WTC11 (cell line): Measurements from ENCODE around the gene PSMD5. TPM values are rescaled to one million over a fixed set of nuclear protein-coding genes. Genes with fewer than 3 reads are reported as not detected.

Experiments
- ATAC-seq: fragments of 200-7000 bp; cut with Tn5 transposase; 2 replicates; pipeline ENCODE4 v1.10.0; 2021; ENCODE audit warnings: mild to moderate bottlenecking, moderate library complexity
- CTCF ChIA-PET: fragments of 300-600 bp; sonication (Branson Sonifier 250); formaldehyde crosslinking; loops from one replicate; lab custom pipeline; 2021; ENCODE audit warnings: antibody characterized with exemption; lab: Charles Lee
- POLR2A ChIA-PET: fragments of 350-600 bp; sonication (Branson Sonifier 250); formaldehyde crosslinking; loops from one replicate; lab custom pipeline; 2021; ENCODE audit warnings: antibody characterized with exemption; lab: Charles Lee
- DNase-seq: peaks from one replicate; pipeline ENCODE4 v3.0.0; 2021; ENCODE audit warnings: low spot score
- H3K27ac Mint-ChIP-seq: 2 replicates; pipeline ENCODE4 v1.8.0; 2021; ENCODE audit warnings: mixed read lengths
- H3K27me3 Mint-ChIP-seq: 2 replicates; pipeline ENCODE4 v1.8.0; 2021; ENCODE audit warnings: low read depth, mild to moderate bottlenecking, moderate library complexity, mixed read lengths
- H3K36me3 Mint-ChIP-seq: 2 replicates; pipeline ENCODE4 v1.8.0; 2021; ENCODE audit warnings: mixed read lengths
- H3K4me1 Mint-ChIP-seq: 2 replicates; pipeline ENCODE4 v1.8.0; 2022; ENCODE audit warnings: mixed read lengths
- H3K4me3 Mint-ChIP-seq: 2 replicates; pipeline ENCODE4 v1.8.0; 2021; ENCODE audit warnings: mild to moderate bottlenecking, moderate library complexity, mixed read lengths
- H3K9me3 Mint-ChIP-seq: 2 replicates; pipeline ENCODE4 v1.8.0; 2021; ENCODE audit warnings: mixed read lengths
- AFF4 ChIP-seq: sonication (generic); formaldehyde crosslinking; IDR thresholded peaks from 2 replicates; pipeline ENCODE4 v1.8.1; 2023; ENCODE audit warnings: mild to moderate bottlenecking, missing genetic modification reagents, borderline replicate concordance
- ATF6 ChIP-seq: sonication (generic); formaldehyde crosslinking; IDR thresholded peaks from 2 replicates; pipeline ENCODE4 v1.8.1; 2023; ENCODE audit warnings: mild to moderate bottlenecking, missing genetic modification reagents
- E2F4 ChIP-seq: sonication (generic); formaldehyde crosslinking; IDR thresholded peaks from 2 replicates; pipeline ENCODE4 v1.8.1; 2022; ENCODE audit warnings: low read depth, mild to moderate bottlenecking, moderate library complexity, missing genetic modification reagents, borderline replicate concordance
- EMX1 ChIP-seq: fragments of 250-450 bp; sonication (Bioruptor Pico); IDR thresholded peaks from 2 replicates; pipeline ENCODE4 v1.8.0; 2021; ENCODE audit warnings: mild to moderate bottlenecking
- ERG ChIP-seq: fragments of 250-450 bp; sonication (Bioruptor Pico); IDR thresholded peaks from 2 replicates; pipeline ENCODE4 v1.8.0; 2021; ENCODE audit warnings: mild to moderate bottlenecking
- NFATC4 ChIP-seq: fragments of 250-450 bp; sonication (Bioruptor Pico); IDR thresholded peaks from 2 replicates; pipeline ENCODE4 v1.9.0; 2021; ENCODE audit warnings: mild to moderate bottlenecking
- NFE2L1 ChIP-seq: sonication (generic); formaldehyde crosslinking; IDR thresholded peaks from 2 replicates; pipeline ENCODE4 v1.8.1; 2023; ENCODE audit warnings: missing genetic modification reagents
- PRDM15 ChIP-seq: sonication (generic); formaldehyde crosslinking; IDR thresholded peaks from 2 replicates; pipeline ENCODE4 v1.8.0; 2022; ENCODE audit warnings: missing genetic modification reagents
- RORB ChIP-seq: fragments of 250-450 bp; sonication (Bioruptor Pico); IDR thresholded peaks from 2 replicates; pipeline ENCODE4 v1.9.0; 2021; ENCODE audit warnings: mild to moderate bottlenecking
- STAT6 ChIP-seq: sonication (generic); formaldehyde crosslinking; conservative IDR thresholded peaks from 2 replicates; pipeline ENCODE4 v1.8.1; 2023; ENCODE audit warnings: mild to moderate bottlenecking, low read depth, missing genetic modification reagents, moderate library complexity
- TP53 ChIP-seq: sonication (generic); formaldehyde crosslinking; IDR thresholded peaks from 2 replicates; pipeline ENCODE4 v1.8.1; 2023; ENCODE audit warnings: mild to moderate bottlenecking, missing genetic modification reagents
- ZNF219 ChIP-seq: sonication (generic); formaldehyde crosslinking; IDR thresholded peaks from 2 replicates; pipeline ENCODE4 v1.8.0; 2023; ENCODE audit warnings: missing genetic modification reagents, mild to moderate bottlenecking, borderline replicate concordance
- ZNF232 ChIP-seq: sonication (generic); formaldehyde crosslinking; IDR thresholded peaks from 2 replicates; pipeline ENCODE4 v1.8.0; 2022; ENCODE audit warnings: mild to moderate bottlenecking, missing genetic modification reagents
- ZNF671 ChIP-seq: fragments of 250-450 bp; sonication (Bioruptor Pico); IDR thresholded peaks from 2 replicates; pipeline ENCODE4 v1.8.0; 2021; ENCODE audit warnings: mild to moderate bottlenecking
- ZSCAN18 ChIP-seq: fragments of 250-450 bp; sonication (Bioruptor Pico); IDR thresholded peaks from 2 replicates; pipeline ENCODE4 v2.1.2; 2022; ENCODE audit warnings: mild to moderate bottlenecking, moderate library complexity
- total RNA-seq: library from RNA; stranded (reverse); gene quantifications from 3 replicates; pipeline ENCODE4 v1.2.3, GENCODE V29; 2021

Gene PSMD5
- total RNA-seq, 1 experiment from 2014 or later = 61.1 TPM

- Mint-ChIP-seq H3K4me3 (no peak overlapping the region), H3K4me1 (peaks cover 6% of the 10 kb centered on the region; the same call in 1 of the 2 replicates), H3K27ac (no peak overlapping the region), H3K36me3 (peaks cover 60% of the 10 kb centered on the region), H3K27me3 (no peaks in the 10 kb centered on the region), H3K9me3 (no peaks in the 10 kb centered on the region)
- DNase-seq = no peak
- TF ChIP-seq NFE2L1 (CRISPR knock-in tag) (no peak), NFATC4 (CRISPR knock-in tag) (no peak), ZNF671 (CRISPR knock-in tag) (no peak), ZNF232 (CRISPR knock-in tag) (no peak), STAT6 (CRISPR knock-in tag) (no peak), ERG (CRISPR knock-in tag) (no peak), TP53 (CRISPR knock-in tag) (no peak), PRDM15 (CRISPR knock-in tag) (no peak), EMX1 (no peak), E2F4 (no peak), RORB (CRISPR knock-in tag) (no peak), ZNF219 (CRISPR knock-in tag) (no peak), AFF4 (no peak), ATF6 (CRISPR knock-in tag) (no peak), ZSCAN18 (CRISPR knock-in tag) (no peak)
- ChIA-PET POLR2A (no interaction called here), CTCF (no interaction called here)
- ATAC-seq = no peak
Observed at GRCh38 chr9:120829650-120830049, 13.1 kb downstream of the PSMD5 start.
